Karpas-422 (cell line): ENCODE data around the gene NAIF1. TPM values are rescaled to one million over a fixed set of nuclear protein-coding genes. Genes with fewer than 3 reads are reported as not detected.
A peak's percentile ranks its signal among the peaks of the same experiment; 100 is the strongest.
"Not testable (repeated sequence)": the region's sequence is repeated elsewhere in the genome, so short reads cannot be mapped to it uniquely, and the experiment has no call there.

Source experiments
- DNase-seq: peaks from one replicate; pipeline ENCODE4 v3.0.0-alpha.2; 2015
- H2AFZ ChIP-seq: fragments of 200-600 bp; sonication (generic); 2 replicates; pipeline ENCODE4 v1.6.1; 2014; ENCODE audit warnings: antibody characterized with exemption, low read length, mixed read lengths
- H3K27ac ChIP-seq: fragments of 200-600 bp; sonication (generic); 2 replicates; pipeline ENCODE4 v1.5.1; 2014; ENCODE audit warnings: mild to moderate bottlenecking, low read length, moderate library complexity
- H3K27me3 ChIP-seq: fragments of 200-600 bp; sonication (generic); 2 replicates; pipeline ENCODE4 v1.6.1; 2014; ENCODE audit warnings: low read length, mixed read lengths
- H3K36me3 ChIP-seq: fragments of 200-600 bp; sonication (generic); 2 replicates; pipeline ENCODE4 v1.6.1; 2014; ENCODE audit warnings: low read length, mixed read lengths; ENCODE audit not compliant: insufficient read depth
- H3K4me1 ChIP-seq: fragments of 200-600 bp; sonication (generic); 2 replicates; pipeline ENCODE4 v1.6.1; 2014; ENCODE audit warnings: mild to moderate bottlenecking, low read length, mixed read lengths
- H3K4me2 ChIP-seq: fragments of 200-600 bp; sonication (generic); 2 replicates; pipeline ENCODE4 v1.6.1; 2014; ENCODE audit warnings: low read length, low read depth, mild to moderate bottlenecking; ENCODE audit not compliant: poor library complexity, severe bottlenecking
- H3K4me3 ChIP-seq: fragments of 200-600 bp; sonication (generic); 2 replicates; pipeline ENCODE4 v1.5.1; 2014; ENCODE audit warnings: mild to moderate bottlenecking, antibody characterized with exemption, low read length, mixed read lengths
- H3K79me2 ChIP-seq: fragments of 200-600 bp; sonication (generic); 2 replicates; pipeline ENCODE4 v1.6.1; 2014; ENCODE audit warnings: mild to moderate bottlenecking, low read length, mixed read lengths
- H3K9ac ChIP-seq: fragments of 200-600 bp; sonication (generic); 2 replicates; pipeline ENCODE4 v1.6.0; 2014; ENCODE audit warnings: low read length
- H3K9me2 ChIP-seq: fragments of 200-600 bp; sonication (generic), shearing (Covaris generic); replicated peaks from 2 replicates; pipeline ENCODE4 v1.6.0; 2014; ENCODE audit warnings: mild to moderate bottlenecking, low read length, moderate library complexity; ENCODE audit not compliant: insufficient read depth
- H3K9me3 ChIP-seq: fragments of 300-700, 200-600 bp; sonication (generic); 2 replicates; pipeline ENCODE4 v1.6.1; 2014; ENCODE audit warnings: low read length, mixed read lengths
- H4K20me1 ChIP-seq: fragments of 200-600 bp; sonication (generic); 2 replicates; pipeline ENCODE4 v1.6.1; 2014; ENCODE audit warnings: mild to moderate bottlenecking, antibody characterized with exemption, low read length, low read depth; ENCODE audit not compliant: insufficient read depth
- total RNA-seq: library from RNA; depleted of rRNA; stranded (reverse); fragments of >200 nt; shearing (Covaris generic); gene quantifications from 2 replicates; pipeline ENCODE4 v1.2.3, GENCODE V29; 2014; ENCODE audit warnings: low replicate concordance; rRNA removed

NAIF1 gene, protein sequence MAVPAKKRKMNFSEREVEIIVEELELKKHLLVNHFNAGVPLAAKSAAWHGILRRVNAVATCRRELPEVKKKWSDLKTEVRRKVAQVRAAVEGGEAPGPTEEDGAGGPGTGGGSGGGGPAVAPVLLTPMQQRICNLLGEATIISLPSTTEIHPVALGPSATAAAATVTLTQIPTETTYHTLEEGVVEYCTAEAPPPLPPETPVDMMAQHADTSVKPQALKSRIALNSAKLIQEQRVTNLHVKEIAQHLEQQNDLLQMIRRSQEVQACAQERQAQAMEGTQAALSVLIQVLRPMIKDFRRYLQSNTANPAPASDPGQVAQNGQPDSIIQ
- total RNA-seq, result 7.3 and 13.9 TPM in 2 replicates

DNA sequence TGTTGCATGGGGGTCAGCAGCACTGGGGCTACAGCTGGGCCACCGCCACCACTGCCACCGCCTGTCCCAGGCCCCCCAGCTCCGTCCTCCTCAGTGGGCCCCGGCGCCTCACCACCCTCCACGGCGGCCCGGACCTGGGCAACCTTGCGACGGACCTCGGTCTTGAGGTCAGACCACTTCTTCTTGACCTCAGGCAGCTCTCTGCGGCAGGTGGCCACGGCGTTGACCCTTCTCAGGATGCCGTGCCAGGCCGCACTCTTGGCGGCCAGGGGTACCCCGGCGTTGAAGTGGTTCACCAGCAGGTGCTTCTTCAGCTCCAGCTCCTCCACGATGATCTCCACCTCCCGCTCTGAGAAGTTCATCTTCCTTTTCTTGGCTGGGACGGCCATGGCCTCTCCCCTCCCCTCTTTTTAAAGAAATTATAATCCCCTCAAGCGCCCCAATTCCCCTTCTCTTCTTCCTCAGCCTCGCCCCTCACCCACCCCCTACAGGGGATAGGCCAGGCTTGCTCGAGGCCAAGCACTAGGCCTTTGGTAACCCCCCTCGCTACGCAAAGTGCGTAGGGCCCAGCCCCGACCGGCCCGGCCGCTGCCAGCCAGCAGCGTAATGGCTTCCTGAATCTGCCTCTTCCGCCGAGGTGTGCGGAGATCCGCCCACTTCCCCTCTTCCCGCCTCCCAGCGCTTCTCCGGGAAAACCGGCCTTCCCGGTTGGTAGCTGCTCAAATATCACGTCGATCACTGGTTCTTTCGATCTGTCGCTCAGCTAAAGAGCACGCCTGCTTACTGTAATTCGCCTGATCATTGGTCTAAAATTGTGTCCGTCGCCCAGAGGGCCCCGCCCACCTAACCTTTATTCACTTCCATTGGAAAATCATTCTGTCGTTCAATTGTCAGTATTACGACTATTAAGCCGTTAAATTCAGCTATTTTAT, at the start of gene NAIF1:
TSS of gene NAIF1 (minus strand) at position 608 of the 932 bp plus-strand sequence. CDS start at position 389, 219 bp downstream.
- H3K27ac ChIP-seq, result peak within 1 kb of the TSS; percentile 93
- H3K79me2 ChIP-seq, result peaks cover 53% of the 10 kb centered on the region
- no peaks in the 10 kb centered on the region for H3K9me2 ChIP-seq
- no peaks in the 10 kb centered on the region for H3K9me3 ChIP-seq
- H3K36me3 ChIP-seq, result no peaks in the 10 kb centered on the region
- H4K20me1 ChIP-seq, result no peaks in the 10 kb centered on the region; the same call in 1 of the 2 replicates
- H3K9ac ChIP-seq, result peak within 1 kb of the TSS; percentile 88
- H3K4me1 ChIP-seq, result peaks cover 41% of the 10 kb centered on the region
- H3K4me2 ChIP-seq, result peak within 1 kb of the TSS; percentile 98
- H3K4me3 ChIP-seq, result peak within 1 kb of the TSS; percentile 93
- peak; percentile 99 for DNase-seq
- H3K27me3 ChIP-seq, result no peaks in the 10 kb centered on the region
- H2AFZ ChIP-seq, result peak within 1 kb of the TSS; percentile 90

- Histone ChIP-seq H3K36me3 (peaks cover 13% of the 10 kb centered on the region), H3K9ac (no peak overlapping the region), H3K4me3 (no peak overlapping the region), H4K20me1 (no peaks in the 10 kb centered on the region), H2AFZ (no peak overlapping the region), H3K79me2 (no peaks in the 10 kb centered on the region), H3K27ac (no peak overlapping the region), H3K9me2 (no peaks in the 10 kb centered on the region), H3K4me2 (no peak overlapping the region), H3K27me3 (no peaks in the 10 kb centered on the region), H3K9me3 (no peaks in the 10 kb centered on the region), H3K4me1 (0 out of 2 replicates have a peak, but pooled peaks cover 2% of the 10 kb centered on the region)
- DNase-seq, result no peak
These were observed 49.3 kb upstream of the NAIF1 start for GRCh38 chr9:128116104-128117083.

GRCh38 chr9:128115187-128116103, 48.3 kb upstream of the NAIF1 start:
- Histone ChIP-seq H3K36me3 (peaks cover 13% of the 10 kb centered on the region), H3K9me2 (no peaks in the 10 kb centered on the region), H3K4me2 (no peak overlapping the region), H3K4me3 (no peak overlapping the region), H3K9me3 (no peaks in the 10 kb centered on the region), H3K27ac (no peak overlapping the region), H3K79me2 (no peaks in the 10 kb centered on the region), H3K27me3 (no peaks in the 10 kb centered on the region), H4K20me1 (no peaks in the 10 kb centered on the region), H3K4me1 (0 out of 2 replicates have a peak, but pooled peaks cover 2% of the 10 kb centered on the region), H3K9ac (no peak overlapping the region), H2AFZ (no peak overlapping the region)
- DNase-seq, result no peak

- Histone ChIP-seq H3K27ac (no peak overlapping the region), H3K4me1 (0 out of 2 replicates have a peak, but pooled peaks cover 2% of the 10 kb centered on the region), H3K9me3 (no peaks in the 10 kb centered on the region), H2AFZ (no peak overlapping the region), H3K36me3 (peaks cover 13% of the 10 kb centered on the region), H3K79me2 (no peaks in the 10 kb centered on the region), H3K9me2 (no peaks in the 10 kb centered on the region), H3K27me3 (no peaks in the 10 kb centered on the region), H3K4me3 (no peak overlapping the region), H3K9ac (no peak overlapping the region), H4K20me1 (no peaks in the 10 kb centered on the region), H3K4me2 (no peak overlapping the region)
- DNase-seq, result peak; percentile 38
These were observed 47.4 kb upstream of the NAIF1 start for GRCh38 chr9:128114326-128115186.

DNA sequence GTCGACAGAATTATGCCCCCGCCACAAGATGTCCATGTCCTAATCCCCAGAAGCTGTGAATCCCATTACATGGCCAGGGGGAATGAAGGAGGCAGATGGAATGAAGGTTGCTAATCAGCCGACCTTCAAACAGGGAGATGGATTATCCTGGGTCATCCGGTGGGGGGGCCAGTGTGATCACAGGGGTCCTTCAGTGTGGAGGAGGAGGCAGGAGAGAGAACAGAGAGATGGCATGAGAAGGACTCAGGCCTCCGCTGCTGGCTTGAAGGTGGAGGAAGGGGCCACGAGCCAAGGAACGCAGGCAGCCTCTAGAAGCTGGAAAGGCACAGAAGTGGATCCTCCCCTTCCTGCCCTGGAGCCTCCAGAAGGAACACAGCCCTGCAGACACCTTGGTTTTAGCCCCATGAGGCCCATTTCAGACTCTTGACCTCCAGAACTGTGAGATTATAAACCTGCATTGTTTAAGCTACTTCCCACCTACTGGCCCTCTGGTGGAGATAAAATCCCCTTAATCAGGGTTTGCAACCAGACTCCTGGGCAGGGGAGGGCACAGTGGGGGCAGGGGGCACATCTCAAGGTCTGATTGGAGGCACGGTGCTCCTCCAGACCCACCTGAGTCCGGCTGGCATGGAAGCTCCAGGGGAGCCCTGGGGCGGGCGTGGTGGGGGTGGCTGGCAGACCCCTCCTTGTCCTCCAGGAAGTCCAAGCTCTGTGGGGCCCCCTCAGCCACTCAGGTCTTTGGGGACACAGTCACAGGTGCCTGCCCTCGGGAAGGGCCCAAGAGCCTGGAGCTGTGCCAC, 46.6 kb upstream of the NAIF1 start:
- no peaks in the 10 kb centered on the region for H3K9me2 ChIP-seq
- H3K4me1 ChIP-seq, result 0 out of 2 replicates have a peak, but pooled peaks cover 2% of the 10 kb centered on the region
- no peaks in the 10 kb centered on the region for H4K20me1 ChIP-seq
- H3K36me3 ChIP-seq, result peaks cover 17% of the 10 kb centered on the region
- no peaks in the 10 kb centered on the region for H3K27me3 ChIP-seq
- no peak overlapping the region for H3K4me3 ChIP-seq
- no peaks in the 10 kb centered on the region for H3K79me2 ChIP-seq
- H3K4me2 ChIP-seq, result no peak overlapping the region
- peak; percentile 44 for DNase-seq
- H2AFZ ChIP-seq, result no peak overlapping the region
- H3K9ac ChIP-seq, result no peak overlapping the region
- no peaks in the 10 kb centered on the region for H3K9me3 ChIP-seq
- H3K27ac ChIP-seq, result no peak overlapping the region

GRCh38 chr9:128111726-128112125, 44.6 kb upstream of the NAIF1 start:
- H3K9me3 ChIP-seq, H3K4me3 ChIP-seq, H3K4me2 ChIP-seq, H3K27ac ChIP-seq, H4K20me1 ChIP-seq, H3K27me3 ChIP-seq, H3K4me1 ChIP-seq, H2AFZ ChIP-seq, DNase-seq, H3K9me2 ChIP-seq, H3K79me2 ChIP-seq, H3K9ac ChIP-seq: not testable (repeated sequence)
- peaks cover 21% of the 10 kb centered on the region for H3K36me3 ChIP-seq
